Brain pericyte (primary cell): ENCODE results near the gene EML5.
"Not testable (repeated sequence)": the region's sequence is repeated elsewhere in the genome, so short reads cannot be mapped to it uniquely, and the experiment has no call there.

Experiments used
- DNase-seq: peaks from one replicate; pipeline ENCODE4 v3.0.0-alpha.2; 2012; ENCODE audit warnings: low read depth, low spot score

EML5 gene

DNA sequence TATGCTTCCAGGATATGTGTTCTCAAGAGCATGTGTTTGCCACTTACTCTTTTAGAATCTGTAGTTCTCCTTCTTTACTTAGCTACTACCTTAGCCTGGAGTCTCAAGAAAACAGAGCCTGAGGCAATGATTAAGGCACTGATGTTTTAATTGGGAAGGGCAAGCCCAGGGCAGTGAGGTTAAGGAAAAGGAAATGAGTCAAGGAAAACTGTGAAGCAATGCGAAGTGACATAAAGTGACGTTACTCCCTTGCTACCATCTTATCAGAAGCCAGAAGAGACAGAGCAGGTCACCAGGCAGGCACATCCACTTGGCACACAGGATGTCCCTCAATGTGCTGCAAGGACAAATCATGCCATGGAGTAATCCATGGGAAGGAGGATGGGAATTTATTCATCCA lies 11.3 kb upstream of the EML5 start:
- no peak for DNase-seq

DNA sequence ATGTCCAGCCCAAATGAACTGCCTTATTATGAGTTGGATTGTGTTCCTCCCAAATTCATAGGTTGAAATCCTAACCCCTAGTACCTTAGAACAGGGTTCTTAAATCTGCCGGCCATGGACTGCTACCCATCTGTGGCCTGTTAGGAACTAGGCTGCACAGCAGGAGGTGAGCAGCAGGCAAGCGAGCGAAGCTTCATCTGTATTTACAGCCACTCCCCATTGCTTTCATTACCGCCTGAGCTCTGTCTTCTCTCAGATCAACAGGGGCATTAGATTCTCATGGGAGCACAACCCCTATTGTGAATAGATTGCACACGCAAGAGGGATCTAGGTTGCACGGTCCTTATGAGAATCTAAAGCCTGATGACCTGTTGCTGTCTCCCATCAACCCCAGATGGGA lies 9.8 kb upstream of the EML5 start:
- no peak for DNase-seq

DNA sequence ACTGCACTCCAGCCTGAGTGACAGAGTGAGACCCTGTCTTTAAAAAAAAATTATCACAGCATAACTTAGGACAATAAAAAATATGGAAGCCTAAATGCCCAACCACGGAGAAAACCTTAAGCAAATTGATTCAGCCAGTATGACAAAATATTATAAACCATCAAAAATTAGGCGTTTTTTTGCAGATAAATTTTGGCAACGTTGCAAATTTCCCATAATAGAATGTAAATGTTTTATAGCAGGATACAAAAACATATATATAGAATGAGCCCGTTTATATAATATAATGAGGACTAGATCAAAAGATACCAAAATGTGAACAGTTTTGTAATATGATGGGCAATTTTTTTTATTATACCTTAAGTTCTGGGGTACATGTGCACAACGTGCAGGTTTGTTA lies 6.8 kb upstream of the EML5 start:
- no peak for DNase-seq

DNA sequence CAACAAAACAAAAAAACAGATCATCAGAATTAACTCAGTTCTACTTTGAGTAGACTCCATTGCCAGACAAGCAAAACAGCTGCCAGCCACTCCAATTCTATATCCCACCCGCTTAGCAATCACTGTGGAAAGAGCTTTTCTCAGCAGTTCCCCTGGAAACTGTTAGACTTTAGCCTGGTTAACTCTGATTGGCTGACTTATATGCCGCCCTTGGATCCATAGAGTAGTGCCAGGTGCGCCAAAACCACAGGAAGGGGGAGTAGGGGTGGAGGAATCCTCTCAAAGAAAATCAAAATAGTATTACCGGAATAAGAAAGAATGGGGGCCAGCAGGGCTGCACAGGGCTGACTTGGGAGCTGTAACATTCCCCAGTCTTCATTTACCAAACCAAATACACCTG lies 5.4 kb upstream of the EML5 start:
- DNase-seq, result no peak

DNA sequence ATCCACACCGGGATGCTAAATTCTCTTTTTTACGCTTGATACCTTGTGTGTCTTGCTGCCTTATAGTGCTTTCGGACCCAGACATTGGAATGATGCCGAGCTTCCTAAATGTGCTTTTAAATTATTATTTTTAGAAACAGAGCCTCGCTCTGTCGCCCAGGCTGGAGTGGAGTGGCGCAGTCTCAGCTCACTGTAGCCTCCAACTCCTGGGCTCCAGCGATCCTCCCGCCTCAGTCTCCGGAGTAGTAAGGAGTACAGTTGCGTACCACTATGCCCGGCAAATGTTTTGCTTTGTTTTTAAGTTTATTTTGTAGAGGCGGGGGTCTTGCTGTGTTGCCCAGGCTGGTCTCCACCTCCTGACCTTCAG lies 489 bp upstream of the EML5 start:
- no peak for DNase-seq

DNA sequence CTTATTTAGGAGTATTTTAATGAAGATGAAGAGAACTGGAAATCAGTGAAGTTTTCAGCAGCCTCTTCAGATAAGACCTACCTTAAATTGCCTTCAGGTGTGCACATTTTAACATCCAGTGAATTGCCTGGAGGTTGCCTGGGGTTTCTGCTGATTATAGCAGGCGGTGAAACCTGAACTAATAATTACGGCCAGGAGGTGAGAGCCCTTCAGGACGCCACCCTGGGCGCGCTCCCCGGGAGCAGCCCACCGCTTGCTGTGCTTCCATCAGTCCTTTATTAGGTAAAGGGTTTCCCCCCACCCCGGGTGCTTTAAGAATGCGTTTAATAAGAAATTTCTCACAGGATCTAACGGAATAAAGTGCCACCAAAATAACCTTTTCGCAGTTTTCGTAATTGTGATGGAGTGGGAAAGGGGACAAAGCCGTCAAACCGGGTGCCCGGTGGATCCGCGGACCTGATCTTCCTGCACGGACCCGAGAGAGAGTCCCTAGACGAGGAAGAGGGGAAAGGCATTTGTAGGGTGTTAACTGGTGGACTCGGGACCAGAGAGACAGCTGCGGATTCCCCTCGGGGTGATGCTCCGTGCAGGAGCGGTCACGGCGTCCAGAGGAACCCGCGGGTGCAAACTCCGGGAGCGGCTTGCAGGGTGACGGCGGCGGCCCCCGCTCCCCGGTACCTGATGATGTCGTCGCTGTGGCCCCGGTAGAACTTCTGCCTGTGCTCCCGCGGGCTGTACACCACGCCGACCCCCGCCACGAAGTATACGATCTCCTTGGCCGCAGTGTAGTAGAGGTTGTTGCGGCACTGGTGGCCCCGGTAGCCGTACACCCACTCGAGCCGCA lies 902 bp downstream of the EML5 start:
- no peak for DNase-seq

DNA sequence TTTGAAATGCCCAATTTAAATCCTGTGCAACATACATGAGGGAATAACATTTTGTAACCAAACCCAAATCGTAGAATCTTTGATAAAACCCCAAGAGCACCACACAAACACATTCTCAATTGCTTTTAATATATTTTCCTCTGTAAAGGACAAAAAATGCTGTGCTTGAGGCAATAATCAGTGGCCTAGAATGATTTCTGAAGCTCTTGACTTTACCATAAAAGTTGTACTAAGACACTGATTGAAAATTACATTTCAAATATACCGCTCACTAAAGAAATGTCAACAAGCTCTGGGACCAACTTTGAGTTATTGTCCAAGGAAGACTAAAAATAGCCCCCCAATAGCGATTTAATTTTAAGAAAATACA lies 1.5 kb downstream of the EML5 start:
- no peak for DNase-seq

DNA sequence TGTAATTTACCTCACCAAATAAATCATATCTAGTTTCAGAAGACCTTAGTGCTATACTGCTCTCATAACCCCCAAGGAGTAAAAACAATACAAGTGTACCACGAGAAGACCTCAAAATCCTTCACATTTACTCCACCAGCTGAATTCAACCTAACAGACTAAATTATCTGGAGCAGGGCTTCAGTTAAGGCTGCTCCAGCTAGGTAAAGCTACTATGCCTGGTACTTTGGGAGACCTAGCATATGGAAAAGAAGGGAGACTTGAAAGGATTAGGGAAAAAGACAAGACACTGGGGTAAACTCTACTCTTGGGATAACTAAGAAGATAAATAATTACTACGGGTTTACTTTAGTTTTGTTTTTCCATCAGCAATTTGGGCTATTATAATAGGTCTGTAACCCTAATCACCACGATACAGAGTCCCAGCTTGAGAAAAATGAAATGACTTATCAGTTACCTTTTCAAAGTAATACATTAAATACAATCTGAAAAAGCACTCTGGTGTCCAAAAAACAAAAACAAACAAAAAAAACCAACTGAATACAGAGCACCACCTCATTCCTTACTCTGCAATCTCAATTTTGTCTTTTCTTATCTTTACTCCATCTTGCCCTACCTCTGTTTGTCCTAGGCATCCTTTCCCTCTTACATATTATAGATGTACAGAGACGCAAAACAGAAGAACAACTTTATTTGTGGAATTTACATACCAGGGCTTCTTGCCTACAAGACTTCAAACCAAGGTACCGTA lies 2.1 kb downstream of the EML5 start:
- no peak for DNase-seq

DNA sequence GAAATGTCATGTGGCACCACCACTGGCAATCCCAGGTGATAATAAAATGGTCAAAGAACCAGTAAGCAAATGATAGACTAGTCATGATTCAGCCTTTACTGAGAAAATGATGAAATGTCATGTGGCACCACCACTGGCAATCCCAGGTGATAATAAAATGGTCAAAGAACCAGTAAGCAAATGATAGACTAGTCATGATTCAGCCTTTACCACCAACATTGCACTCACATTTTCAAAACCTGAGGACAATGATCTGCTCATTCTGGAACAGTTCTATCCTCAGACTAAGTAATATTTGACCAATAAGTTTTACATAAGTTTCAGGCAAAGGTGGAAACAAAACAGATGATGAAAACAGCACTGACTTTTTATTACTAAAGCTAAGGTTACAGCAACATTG lies 3.2 kb downstream of the EML5 start:
- DNase-seq, result not testable (repeated sequence)

DNA sequence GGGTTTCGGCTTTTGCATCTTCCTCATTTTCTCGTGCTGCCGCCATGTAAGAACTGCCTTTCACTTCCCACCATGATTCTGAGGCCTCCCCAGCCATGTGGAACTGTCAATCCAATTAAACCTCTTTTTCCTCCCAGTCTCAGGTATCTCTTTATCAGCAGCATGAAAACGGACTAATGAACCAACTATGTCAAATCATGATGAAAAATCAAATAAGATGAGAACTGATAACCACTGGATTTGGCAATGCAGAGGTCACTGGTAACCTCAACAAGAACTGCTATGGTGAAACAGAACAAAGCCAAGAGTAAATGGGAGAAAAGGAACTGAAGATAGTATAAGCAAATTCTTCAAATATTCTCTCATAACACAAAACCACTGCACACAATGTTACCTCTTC lies 6.0 kb downstream of the EML5 start:
- no peak for DNase-seq

DNA sequence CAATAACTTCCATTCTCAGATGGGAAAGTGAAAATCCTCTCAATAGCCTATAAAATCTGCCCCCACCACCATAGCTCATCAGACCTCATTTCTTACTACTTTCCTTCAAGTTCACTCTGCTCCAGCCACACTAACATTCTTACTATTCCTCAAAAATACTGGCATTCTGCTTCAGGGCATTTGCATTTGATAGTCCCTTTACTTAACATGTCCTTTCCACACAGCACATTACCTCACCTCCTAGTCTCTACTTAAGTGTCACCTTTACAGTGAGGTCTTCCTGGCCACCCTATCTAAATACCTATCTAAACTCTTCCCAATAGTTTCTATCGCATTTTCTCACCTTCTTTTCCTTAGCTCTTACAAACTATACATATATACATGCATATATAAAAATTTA lies 6.8 kb downstream of the EML5 start:
- no peak for DNase-seq

DNA sequence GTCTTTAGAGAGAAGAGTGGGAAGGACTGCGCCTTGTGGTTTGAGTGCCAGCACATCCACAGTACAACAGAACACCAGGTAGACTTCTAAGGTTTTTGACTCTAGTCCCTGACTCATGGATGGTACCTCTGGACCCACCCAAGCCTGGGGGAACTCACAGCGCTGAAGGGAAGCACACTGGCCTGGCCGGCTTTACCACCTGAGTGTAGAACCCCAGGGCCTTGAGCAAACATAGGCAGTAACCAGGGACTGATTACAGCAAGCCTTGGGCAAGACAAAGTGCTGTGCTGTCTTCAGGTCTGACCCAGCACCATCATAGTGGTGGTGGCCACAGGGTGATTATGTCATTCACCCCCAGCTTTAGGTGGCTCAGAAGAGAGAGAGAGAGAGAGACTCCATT lies 17.2 kb downstream of the EML5 start:
- no peak for DNase-seq

DNA sequence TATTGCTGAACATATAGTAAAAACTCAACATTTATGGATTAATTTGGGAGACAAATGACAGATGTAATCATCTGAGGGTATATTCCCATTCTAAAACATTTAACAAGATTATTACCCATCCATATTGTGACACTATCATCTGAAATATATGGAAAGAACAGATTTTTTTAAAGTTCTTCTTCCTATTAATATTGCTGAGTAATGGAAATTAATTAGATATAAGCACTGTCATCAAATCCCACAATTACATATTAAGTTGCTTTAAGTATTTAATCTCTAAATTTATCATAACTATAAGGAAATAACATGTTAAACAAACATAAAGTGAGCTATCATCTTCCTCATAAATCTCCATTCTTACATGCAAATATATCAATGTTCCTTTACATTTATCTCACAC lies 22.0 kb downstream of the EML5 start:
- no peak for DNase-seq

DNA sequence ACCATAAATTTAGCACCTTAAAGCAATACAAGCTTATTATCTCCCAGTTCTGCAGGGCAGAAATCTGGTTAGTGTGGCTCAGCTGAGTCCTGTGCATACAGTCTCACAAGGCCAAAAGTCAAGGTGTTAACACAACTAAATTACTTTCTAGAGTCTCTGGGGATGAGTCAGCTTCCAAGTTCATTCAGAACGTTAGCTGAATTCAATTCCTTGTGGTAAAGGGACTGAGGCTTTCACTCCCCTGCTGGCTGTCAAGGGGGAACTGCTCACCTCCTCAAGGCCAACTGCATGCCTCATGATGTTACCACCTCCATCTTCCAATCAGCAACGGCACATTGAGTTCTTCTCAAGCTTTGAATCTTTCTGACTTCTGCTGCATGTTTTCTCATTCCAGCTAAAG lies 27.6 kb downstream of the EML5 start:
- no peak for DNase-seq

DNA sequence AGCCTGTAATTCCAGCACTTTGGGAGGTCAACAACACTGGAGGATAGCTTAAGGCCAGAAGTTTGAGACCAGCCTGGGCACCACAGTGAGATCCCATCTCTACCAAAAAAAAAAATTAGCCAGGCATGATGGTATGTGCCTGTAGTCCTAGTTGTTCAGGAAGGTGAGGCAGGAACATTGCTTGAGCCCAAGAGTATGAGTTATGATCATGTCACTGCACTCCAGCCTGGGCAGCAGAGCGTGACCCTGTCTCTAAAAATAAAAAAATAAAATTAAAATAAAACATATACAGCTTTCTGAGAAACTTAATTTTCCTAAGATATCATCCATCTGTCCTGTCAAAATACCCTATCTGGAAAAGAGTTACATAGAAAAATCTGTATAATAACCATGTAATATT lies 38.9 kb downstream of the EML5 start:
- DNase-seq, result no peak

DNA sequence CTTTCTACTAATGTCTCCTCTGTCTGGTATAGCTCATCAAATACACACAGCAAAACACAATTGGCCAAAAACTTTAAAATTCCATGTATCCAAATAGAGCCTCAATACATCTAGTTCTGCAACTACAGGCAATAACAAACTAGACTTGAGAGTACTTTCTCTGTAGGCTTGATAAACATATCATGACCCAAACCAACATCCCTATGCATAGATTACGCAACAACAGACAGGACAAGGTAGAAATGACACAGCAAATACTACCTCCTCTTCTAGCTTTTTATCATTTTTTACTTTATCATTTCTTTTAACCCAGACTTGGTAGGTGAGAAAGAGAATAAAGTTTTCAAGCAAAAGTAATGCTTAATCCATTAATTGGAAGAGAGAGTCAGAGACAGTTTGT lies 41.8 kb downstream of the EML5 start:
- DNase-seq, result no peak

DNA sequence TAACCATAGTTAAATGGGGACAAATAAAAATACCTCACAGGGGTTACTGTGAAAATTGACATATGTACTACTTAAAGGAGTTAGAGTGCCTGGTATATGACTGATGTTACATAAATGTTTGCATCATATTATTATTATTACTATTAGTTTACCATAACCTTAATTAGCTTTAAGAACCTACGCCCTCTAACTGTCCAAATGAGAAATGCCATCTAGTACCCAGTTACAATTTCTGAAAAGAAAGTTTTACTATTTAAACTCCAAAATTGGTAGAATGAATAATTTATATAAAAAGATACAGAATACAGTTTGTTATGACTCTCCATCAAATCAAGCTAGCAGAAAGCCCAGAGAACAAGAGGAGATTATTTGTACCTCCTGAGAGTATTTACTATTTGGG lies 42.3 kb downstream of the EML5 start:
- no peak for DNase-seq

DNA sequence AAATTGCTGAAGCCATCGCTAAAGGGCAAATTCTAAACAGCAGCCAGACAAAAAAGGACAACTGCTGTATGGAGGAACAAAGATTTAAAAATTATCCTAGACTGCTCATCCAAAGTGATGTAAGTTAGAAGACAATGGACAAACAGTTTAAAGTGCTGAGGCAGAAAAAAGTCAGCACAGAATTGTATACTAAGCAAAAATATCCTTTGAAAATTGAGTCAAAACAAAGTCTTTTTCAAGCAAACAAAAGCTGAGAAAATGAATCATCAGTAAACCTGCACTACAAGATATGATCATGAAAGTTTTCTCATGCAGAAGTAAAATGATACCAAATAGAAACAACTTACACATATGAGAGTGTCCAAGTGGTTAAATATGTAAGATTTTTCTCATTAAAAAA lies 43.6 kb downstream of the EML5 start:
- DNase-seq, result no peak

DNA sequence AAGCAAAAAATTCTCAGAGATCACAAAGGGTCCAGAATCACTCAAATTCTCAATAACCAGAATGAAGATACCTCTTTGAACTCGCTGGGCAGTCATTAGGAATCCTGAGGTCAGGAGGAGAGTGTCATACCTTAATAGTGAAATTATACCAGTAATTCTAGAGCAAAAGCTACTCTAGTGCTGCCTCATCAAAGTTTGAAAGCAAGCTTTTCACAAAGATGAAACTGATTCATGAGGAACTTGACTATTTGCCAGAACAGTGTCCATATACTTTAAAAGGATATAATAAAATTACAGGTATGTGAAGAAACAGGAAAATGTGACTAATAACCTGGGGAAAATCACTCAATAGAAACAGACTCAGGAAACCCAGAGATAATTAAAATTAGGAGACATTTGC lies 44.5 kb downstream of the EML5 start:
- DNase-seq, result no peak

DNA sequence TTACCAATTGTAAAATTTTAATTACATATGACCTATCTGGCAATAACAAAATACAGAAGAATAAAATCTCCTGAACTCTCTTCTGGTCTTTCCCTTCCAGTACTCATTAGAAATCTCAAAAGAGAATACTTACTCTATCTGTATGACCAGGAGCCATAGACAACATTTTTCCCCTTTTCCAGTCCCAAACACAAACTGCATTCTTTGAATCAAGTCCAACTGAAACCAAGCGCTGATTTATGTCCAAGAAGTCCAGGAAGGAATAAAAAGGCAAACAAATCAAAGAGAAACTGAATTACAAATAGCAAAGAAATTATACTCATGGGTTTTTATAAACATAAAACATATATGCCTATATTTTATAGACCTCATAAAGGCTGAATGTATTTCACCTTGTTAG lies 46.7 kb downstream of the EML5 start:
- DNase-seq, result no peak

DNA sequence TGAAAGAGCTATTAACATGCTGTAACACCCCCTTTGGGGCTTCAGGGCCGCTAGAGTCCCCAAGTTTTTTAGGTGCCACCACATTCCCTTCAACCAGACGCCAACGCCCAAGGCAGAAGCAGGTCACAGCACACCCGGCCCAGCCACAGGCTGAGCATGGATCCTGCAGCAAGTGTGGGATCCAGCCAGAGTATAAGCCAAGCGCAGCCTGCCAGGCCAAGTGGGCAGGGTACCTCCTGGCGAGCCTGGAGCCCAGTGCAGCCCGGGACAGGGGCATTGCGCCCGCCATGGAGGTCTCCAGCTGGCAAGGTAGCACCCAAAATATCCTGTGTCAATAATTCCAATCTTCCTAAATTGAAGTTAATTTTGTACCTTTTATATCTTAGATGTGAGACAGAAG lies 55.5 kb downstream of the EML5 start:
- DNase-seq, result no peak

DNA sequence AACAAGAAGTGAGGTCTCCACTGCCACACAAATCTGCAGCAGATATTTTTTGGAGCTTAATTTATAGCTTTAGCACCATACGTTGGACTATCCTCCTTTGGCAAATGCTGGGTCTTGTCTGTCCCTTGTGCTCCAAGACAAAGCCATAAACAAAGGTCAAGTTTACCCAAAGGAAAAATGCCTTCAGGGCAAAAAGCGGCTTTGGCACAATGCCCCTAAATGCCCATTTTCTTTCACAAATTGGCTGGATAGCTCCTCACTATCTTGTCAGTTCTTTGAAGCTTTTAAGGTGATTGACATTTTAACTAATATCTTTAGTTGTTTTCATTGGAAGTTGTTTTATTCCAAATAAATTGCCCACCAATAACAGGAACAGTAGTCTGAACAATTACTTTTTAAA lies 59.6 kb downstream of the EML5 start:
- no peak for DNase-seq

DNA sequence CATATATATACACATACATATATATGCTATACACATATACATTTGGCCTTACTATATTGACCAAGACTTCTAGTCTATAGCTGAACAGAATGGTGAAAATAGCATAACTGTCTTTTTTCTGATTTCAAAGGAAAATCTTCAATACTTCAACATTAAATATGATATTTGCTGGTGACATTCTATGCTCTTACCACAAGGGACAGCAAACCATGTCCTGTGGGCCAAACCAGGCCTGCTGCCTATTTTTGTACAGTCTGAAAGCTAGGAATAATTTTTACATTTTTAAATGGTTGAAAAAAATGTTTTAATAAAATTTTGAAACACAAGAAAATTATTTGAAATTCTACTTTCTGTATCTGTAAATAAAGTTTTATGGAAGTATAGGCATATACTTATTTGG lies 63.6 kb downstream of the EML5 start:
- DNase-seq, result no peak

DNA sequence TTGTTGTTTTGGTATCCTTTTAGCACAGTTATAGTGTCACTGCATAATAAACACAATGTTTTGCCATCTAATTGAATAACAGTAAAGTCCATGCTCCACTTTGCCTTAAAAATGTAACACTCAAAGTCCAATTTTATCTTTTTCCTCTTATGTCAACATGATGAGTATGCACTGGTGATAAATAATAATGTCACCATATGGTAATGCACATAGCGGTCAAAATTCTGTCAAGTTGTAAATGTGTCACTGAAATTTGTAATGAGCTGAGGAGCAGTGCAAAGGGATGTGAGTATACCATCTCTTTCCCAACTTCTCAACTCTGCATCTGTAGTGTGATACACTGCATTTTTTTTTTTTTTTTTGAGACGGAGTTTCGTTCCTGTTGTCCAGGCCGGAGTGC lies 65.7 kb downstream of the EML5 start:
- no peak for DNase-seq
